IMR-90 (cell line): ENCODE results near the gene PLSCR2. TPM values are rescaled to one million over a fixed set of nuclear protein-coding genes. Genes with fewer than 3 reads are reported as not detected.

Source experiments
- ATAC-seq: fragments of 200-7000 bp; cut with Tn5 transposase; 2 replicates; pipeline ENCODE4 v1.9.1; 2020; ENCODE audit warnings: low read depth, mild to moderate bottlenecking, moderate library complexity
- BruUV-seq: library from RNA; stranded (reverse); fragments of 400-500 nt; replicated peaks from 2 replicates; lab custom pipeline; 2021; lab: Mats Ljungman, UMichigan
- CTCF ChIA-PET: fragments of 300-600 bp; formaldehyde crosslinking; extraction: SDS; loops from one replicate; lab custom pipeline; 2021; ENCODE audit warnings: antibody characterized with exemption; lab: Yijun Ruan, JAX
- POLR2A ChIA-PET: fragments of 300-600 bp; sonication (Branson Sonifier 250); formaldehyde crosslinking; loops from one replicate; lab custom pipeline; 2022; ENCODE audit warnings: antibody characterized with exemption; ENCODE audit not compliant: unreplicated experiment; lab: Charles Lee
- DNase-seq: peaks from one replicate; pipeline ENCODE4 v3.0.0; 2013
- H2AFZ ChIP-seq: replicated peaks from 2 replicates; pipeline ENCODE3; 2013; ENCODE audit warnings: low read length, mild to moderate bottlenecking; ENCODE audit not compliant: poor library complexity
- H2AK5ac ChIP-seq: 2 replicates; pipeline ENCODE4 v1.6.1; 2013; ENCODE audit warnings: low read depth, low read length, inconsistent platforms
- H2AK9ac ChIP-seq: replicated peaks from 2 replicates; pipeline ENCODE3; 2013; ENCODE audit warnings: mild to moderate bottlenecking, low read depth, low read length, moderate library complexity; ENCODE audit not compliant: poor library complexity
- H2BK120ac ChIP-seq: 2 replicates; pipeline ENCODE4 v1.6.1; 2013; ENCODE audit warnings: low read depth, low read length, inconsistent platforms
- H2BK15ac ChIP-seq: 3 replicates; pipeline ENCODE4 v1.6.1; 2013; ENCODE audit warnings: low read depth, low read length, inconsistent platforms
- H2BK20ac ChIP-seq: 2 replicates; pipeline ENCODE4 v1.6.1; 2013; ENCODE audit warnings: low read depth, mild to moderate bottlenecking, inconsistent platforms, low read length, moderate library complexity
- H2BK5ac ChIP-seq: 2 replicates; pipeline ENCODE4 v1.6.1; 2013; ENCODE audit warnings: mild to moderate bottlenecking, low read depth, low read length, inconsistent platforms; ENCODE audit not compliant: poor library complexity, severe bottlenecking
- H3K14ac ChIP-seq: replicated peaks from 2 replicates; pipeline ENCODE4 v1.6.1; 2013; ENCODE audit warnings: low read depth, low read length, inconsistent platforms
- H3K18ac ChIP-seq: 2 replicates; pipeline ENCODE4 v1.6.1; 2013; ENCODE audit warnings: low read depth, low read length, control low read depth
- H3K23ac ChIP-seq: 2 replicates; pipeline ENCODE4 v1.6.1; 2013; ENCODE audit warnings: low read depth, low read length, inconsistent platforms
- H3K27ac ChIP-seq: 2 replicates; pipeline ENCODE4 v1.5.1; 2013; ENCODE audit warnings: mild to moderate bottlenecking, control low read depth, low read length; ENCODE audit not compliant: insufficient read depth
- H3K27me3 ChIP-seq: 2 replicates; pipeline ENCODE4 v1.6.1; 2013; ENCODE audit warnings: low read length; ENCODE audit not compliant: control insufficient read depth, insufficient read depth
- H3K36me3 ChIP-seq: 2 replicates; pipeline ENCODE4 v1.6.1; 2013; ENCODE audit warnings: low read length, mixed read lengths; ENCODE audit not compliant: control insufficient read depth, insufficient read depth
- H3K4ac ChIP-seq: 2 replicates; pipeline ENCODE4 v1.6.1; 2013; ENCODE audit warnings: low read depth, low read length, inconsistent platforms
- H3K4me1 ChIP-seq: 2 replicates; pipeline ENCODE4 v1.6.1; 2013; ENCODE audit warnings: low read length, mixed read lengths; ENCODE audit not compliant: control insufficient read depth, insufficient read depth
- H3K4me2 ChIP-seq: 2 replicates; pipeline ENCODE4 v1.6.1; 2013; ENCODE audit warnings: low read depth, mild to moderate bottlenecking, control low read depth, low read length, moderate library complexity
- H3K4me3 ChIP-seq: 2 replicates; pipeline ENCODE4 v1.5.1; 2013; ENCODE audit warnings: low read depth, mild to moderate bottlenecking, control low read depth, low read length, moderate library complexity; ENCODE audit not compliant: insufficient read depth
- H3K56ac ChIP-seq: 2 replicates; pipeline ENCODE4 v1.6.1; 2013; ENCODE audit warnings: low read length, inconsistent platforms; ENCODE audit not compliant: insufficient read depth; ENCODE audit errors: extremely low read depth
- H3K79me1 ChIP-seq, 2 experiments: 2 replicates each; pipeline ENCODE4 v1.6.1; 2013; ENCODE audit warnings: low read length in 2 of 2, inconsistent platforms in 1 of 2, low read depth in 1 of 2
- H3K9ac ChIP-seq: 2 replicates; pipeline ENCODE4 v1.6.1; 2013; ENCODE audit warnings: low read depth, low read length, control low read depth
- H3K9me1 ChIP-seq: 2 replicates; pipeline ENCODE4 v1.6.1; 2013; ENCODE audit warnings: low read length, inconsistent platforms; ENCODE audit not compliant: insufficient read depth
- H3K9me3 ChIP-seq: 2 replicates; pipeline ENCODE4 v1.6.1; 2013; ENCODE audit warnings: low read length; ENCODE audit not compliant: control insufficient read depth, insufficient read depth
- H4K20me1 ChIP-seq: 2 replicates; pipeline ENCODE4 v1.6.1; 2013; ENCODE audit warnings: low read length, inconsistent platforms; ENCODE audit not compliant: insufficient read depth
- H4K5ac ChIP-seq: 2 replicates; pipeline ENCODE4 v1.6.1; 2013; ENCODE audit warnings: mild to moderate bottlenecking, low read depth, low read length, control low read depth
- H4K8ac ChIP-seq, 2 experiments: 2 replicates each; pipeline ENCODE4 v1.6.1; 2013; ENCODE audit warnings: low read depth in 2 of 2, low read length in 2 of 2, control low read depth in 1 of 2, inconsistent platforms in 1 of 2
- H4K91ac ChIP-seq: 2 replicates; pipeline ENCODE4 v1.6.1; 2013; ENCODE audit warnings: low read depth, low read length, inconsistent platforms; ENCODE audit not compliant: insufficient read depth
- BHLHE40 ChIP-seq: fragments of 150-350 bp; IDR thresholded peaks from 2 replicates; pipeline ENCODE4 v1.6.1; 2016; ENCODE audit warnings: mild to moderate bottlenecking, low read depth, low read length
- CEBPB ChIP-seq: IDR thresholded peaks from 2 replicates; pipeline ENCODE4 v1.6.1; 2012; ENCODE audit warnings: low read depth, low read length, improper control_type of control experiment
- CHD1 ChIP-seq: IDR thresholded peaks from 2 replicates; pipeline ENCODE4 v1.6.1; 2012; ENCODE audit warnings: low read depth, low read length, improper control_type of control experiment
- FOS ChIP-seq: fragments of 150-350 bp; IDR thresholded peaks from 2 replicates; pipeline ENCODE4 v1.6.1; 2016; ENCODE audit warnings: low read depth, low read length
- MAFK ChIP-seq: IDR thresholded peaks from 2 replicates; pipeline ENCODE4 v1.6.1; 2012; ENCODE audit warnings: low read depth, low read length, improper control_type of control experiment
- MAZ ChIP-seq: IDR thresholded peaks from 2 replicates; pipeline ENCODE4 v1.6.1; 2012; ENCODE audit warnings: low read depth, mild to moderate bottlenecking, low read length, improper control_type of control experiment, moderate library complexity, borderline replicate concordance
- MXI1 ChIP-seq: IDR thresholded peaks from 2 replicates; pipeline ENCODE4 v1.6.1; 2012; ENCODE audit warnings: low read depth, mild to moderate bottlenecking, low read length, moderate library complexity, borderline replicate concordance
- NFE2L2 ChIP-seq: fragments of 150-350 bp; IDR thresholded peaks from 2 replicates; pipeline ENCODE4 v1.6.1; 2016; ENCODE audit warnings: low read depth, mild to moderate bottlenecking, low read length
- POLR2A ChIP-seq: IDR thresholded peaks from 2 replicates; pipeline ENCODE4 v1.6.1; 2012; ENCODE audit warnings: mild to moderate bottlenecking, low read depth, low read length
- RAD21 ChIP-seq: IDR thresholded peaks from 2 replicates; pipeline ENCODE4 v1.6.1; 2012; ENCODE audit warnings: low read length, improper control_type of control experiment
- RCOR1 ChIP-seq: IDR thresholded peaks from 2 replicates; pipeline ENCODE4 v1.6.1; 2012; ENCODE audit warnings: mild to moderate bottlenecking, low read length, improper control_type of control experiment; ENCODE audit not compliant: insufficient replicate concordance
- RFX5 ChIP-seq: IDR thresholded peaks from 2 replicates; pipeline ENCODE4 v1.8.0; 2012; ENCODE audit warnings: low read depth, mild to moderate bottlenecking, low read length, moderate library complexity
- SMC3 ChIP-seq: fragments of 150-350 bp; IDR thresholded peaks from 2 replicates; pipeline ENCODE4 v1.6.1; 2016; ENCODE audit warnings: low read depth, mild to moderate bottlenecking, antibody characterized with exemption, low read length, moderate library complexity
- WGBS, 2 experiments: methylation state at CpG; one replicate each; pipeline versions ENCODE4 v1.1.5 to v1.1.7; 2013; ENCODE audit warnings: missing lambda C conversion rate in 2 of 2; ENCODE audit not compliant: insufficient read length in 1 of 2; ENCODE audit errors: extremely low coverage in 2 of 2; 5-methylcytosine and 5-hydroxymethylcytosine counted together
- dilution Hi-C: fragments of 300-500 bp; cut with HindIII; formaldehyde crosslinking; loops from one replicate; pipeline ENCODE4 v1.14.3; 2018; ENCODE audit warnings: low sequenced_read_pairs; ENCODE audit not compliant: unreplicated experiment
- in situ Hi-C: fragments of 300-500 bp; cut with MboI; formaldehyde crosslinking; loops from 3 replicates; pipeline ENCODE4 v1.14.3; 2019; ENCODE audit warnings: low sequenced_read_pairs, inconsistent platforms, mixed read lengths
- intact Hi-C: fragments of 100-400 bp; cut with micrococcal nuclease; formaldehyde crosslinking; loops from 2 replicates; pipeline ENCODE4 v1.10.0; 2022
- polyA plus RNA-seq, 3 experiments: library from polyadenylated mRNA; depleted of rRNA; stranded (reverse); fragments of >200 nt; gene quantifications; 2 replicates each; pipeline ENCODE4 v1.2.3, GENCODE V29; 2012; ENCODE audit warnings: low replicate concordance in 1 of 3
- total RNA-seq: library from RNA; depleted of rRNA; stranded (reverse); fragments of >200 nt; gene quantifications from 2 replicates; pipeline ENCODE4 v1.2.3, GENCODE V29; 2012
- TF ChIP-seq, protein P1 (sequence below): fragments of 150-350 bp; IDR thresholded peaks from 2 replicates; pipeline ENCODE4 v1.6.1; 2016; ENCODE audit warnings: low read depth, mild to moderate bottlenecking, low read length, moderate library complexity, borderline replicate concordance
- TF ChIP-seq, protein P2 (sequence below): conservative IDR thresholded peaks from 2 replicates; pipeline ENCODE4 v1.5.1; 2012; ENCODE audit warnings: mild to moderate bottlenecking, low read depth, low read length, improper control_type of control experiment
- TF ChIP-seq, protein P3 (sequence below): fragments of 150-350 bp; IDR thresholded peaks from 2 replicates; pipeline ENCODE4 v1.6.1; 2017; ENCODE audit warnings: mild to moderate bottlenecking, antibody characterized with exemption, low read length, low read depth

The PLSCR2 gene
- total and polyA plus RNA-seq, 2 of the 4 experiments (the other 2 are of a cell fraction) = not detected

DNA sequence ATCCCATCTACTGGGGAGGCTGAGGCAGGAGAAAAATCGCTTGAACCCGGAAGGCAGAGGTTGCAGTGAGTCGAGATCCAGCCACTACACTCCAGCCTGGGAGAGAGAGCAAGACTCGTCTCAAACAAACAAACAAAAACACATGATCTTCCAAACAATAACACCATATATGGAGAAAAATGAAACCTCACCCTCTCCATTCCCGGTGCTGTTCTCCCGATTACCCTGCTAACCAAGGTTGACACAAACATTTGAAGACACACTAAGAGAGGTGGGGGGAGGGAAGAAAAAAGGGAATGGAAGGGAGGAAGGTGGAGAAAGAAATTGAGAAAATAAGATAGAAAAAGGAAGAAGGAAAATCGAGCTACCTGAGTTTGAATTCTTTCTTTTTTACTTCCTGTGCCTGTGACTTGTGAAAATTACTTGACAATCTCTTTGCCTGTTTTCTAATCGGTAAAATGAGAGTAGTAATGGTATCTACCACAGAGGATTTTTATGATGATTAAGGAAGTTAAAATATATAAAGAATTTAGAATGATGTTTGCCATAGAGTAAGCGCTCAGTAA is 1.1 kb upstream of the PLSCR2 start:
- Histone ChIP-seq H3K18ac (no peak overlapping the region), H3K4me2 (no peak overlapping the region), H3K36me3 (no peaks in the 10 kb centered on the region), H3K27ac (no peak overlapping the region), H3K4me3 (no peak overlapping the region), H4K8ac (no peak overlapping the region), H3K9me3 (no peaks in the 10 kb centered on the region), H2BK120ac (no peak overlapping the region), H3K9me1 (no peaks in the 10 kb centered on the region), H3K14ac (no peak overlapping the region), H3K27me3 (no peaks in the 10 kb centered on the region; the same call in 1 of the 2 replicates), H2BK15ac (no peak overlapping the region), H3K4me1 (peaks cover 4% of the 10 kb centered on the region), H4K20me1 (no peaks in the 10 kb centered on the region), H3K56ac (no peak overlapping the region), H2AK9ac (no peak overlapping the region), H2AFZ (no peak overlapping the region), H3K79me1 (no peaks in the 10 kb centered on the region), H4K91ac (no peak overlapping the region), H3K4ac (no peak overlapping the region), H2BK20ac (no peak overlapping the region), H3K23ac (no peak overlapping the region), H2AK5ac (no peak overlapping the region), H2BK5ac (no peak overlapping the region), H4K5ac (no peak overlapping the region), H3K9ac (no peak overlapping the region)
- intact Hi-C loops = no loop called here
- in situ Hi-C loops = no loop called here
- DNase-seq (no peak), ATAC-seq (no peak)
- 100% methylated on average over 1 of the region's 9 CpGs; no CpG with 5 or more reads in 1 of the 2 experiments for WGBS, 2 experiments
- dilution Hi-C loops = no loop called here
- ChIA-PET CTCF (no interaction called here), POLR2A (no interaction called here)
- BruUV-seq = no TSS peak
- TF ChIP-seq, protein P1, sequence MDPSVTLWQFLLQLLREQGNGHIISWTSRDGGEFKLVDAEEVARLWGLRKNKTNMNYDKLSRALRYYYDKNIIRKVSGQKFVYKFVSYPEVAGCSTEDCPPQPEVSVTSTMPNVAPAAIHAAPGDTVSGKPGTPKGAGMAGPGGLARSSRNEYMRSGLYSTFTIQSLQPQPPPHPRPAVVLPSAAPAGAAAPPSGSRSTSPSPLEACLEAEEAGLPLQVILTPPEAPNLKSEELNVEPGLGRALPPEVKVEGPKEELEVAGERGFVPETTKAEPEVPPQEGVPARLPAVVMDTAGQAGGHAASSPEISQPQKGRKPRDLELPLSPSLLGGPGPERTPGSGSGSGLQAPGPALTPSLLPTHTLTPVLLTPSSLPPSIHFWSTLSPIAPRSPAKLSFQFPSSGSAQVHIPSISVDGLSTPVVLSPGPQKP = no peak
- TF ChIP-seq MAZ = no peak
- TF ChIP-seq CEBPB = no peak
- TF ChIP-seq, protein P2, sequence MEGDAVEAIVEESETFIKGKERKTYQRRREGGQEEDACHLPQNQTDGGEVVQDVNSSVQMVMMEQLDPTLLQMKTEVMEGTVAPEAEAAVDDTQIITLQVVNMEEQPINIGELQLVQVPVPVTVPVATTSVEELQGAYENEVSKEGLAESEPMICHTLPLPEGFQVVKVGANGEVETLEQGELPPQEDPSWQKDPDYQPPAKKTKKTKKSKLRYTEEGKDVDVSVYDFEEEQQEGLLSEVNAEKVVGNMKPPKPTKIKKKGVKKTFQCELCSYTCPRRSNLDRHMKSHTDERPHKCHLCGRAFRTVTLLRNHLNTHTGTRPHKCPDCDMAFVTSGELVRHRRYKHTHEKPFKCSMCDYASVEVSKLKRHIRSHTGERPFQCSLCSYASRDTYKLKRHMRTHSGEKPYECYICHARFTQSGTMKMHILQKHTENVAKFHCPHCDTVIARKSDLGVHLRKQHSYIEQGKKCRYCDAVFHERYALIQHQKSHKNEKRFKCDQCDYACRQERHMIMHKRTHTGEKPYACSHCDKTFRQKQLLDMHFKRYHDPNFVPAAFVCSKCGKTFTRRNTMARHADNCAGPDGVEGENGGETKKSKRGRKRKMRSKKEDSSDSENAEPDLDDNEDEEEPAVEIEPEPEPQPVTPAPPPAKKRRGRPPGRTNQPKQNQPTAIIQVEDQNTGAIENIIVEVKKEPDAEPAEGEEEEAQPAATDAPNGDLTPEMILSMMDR = no peak
- no peak for TF ChIP-seq RFX5
- TF ChIP-seq MAFK = no peak
- TF ChIP-seq RCOR1 = no peak
- no peak for TF ChIP-seq NFE2L2
- TF ChIP-seq MXI1 = no peak
- TF ChIP-seq POLR2A = no peak
- TF ChIP-seq, protein P3, sequence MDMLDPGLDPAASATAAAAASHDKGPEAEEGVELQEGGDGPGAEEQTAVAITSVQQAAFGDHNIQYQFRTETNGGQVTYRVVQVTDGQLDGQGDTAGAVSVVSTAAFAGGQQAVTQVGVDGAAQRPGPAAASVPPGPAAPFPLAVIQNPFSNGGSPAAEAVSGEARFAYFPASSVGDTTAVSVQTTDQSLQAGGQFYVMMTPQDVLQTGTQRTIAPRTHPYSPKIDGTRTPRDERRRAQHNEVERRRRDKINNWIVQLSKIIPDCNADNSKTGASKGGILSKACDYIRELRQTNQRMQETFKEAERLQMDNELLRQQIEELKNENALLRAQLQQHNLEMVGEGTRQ = no peak
- no peak for TF ChIP-seq BHLHE40
- no peak for TF ChIP-seq FOS
- TF ChIP-seq CHD1 = no peak
- no peak for TF ChIP-seq RAD21
- no peak for TF ChIP-seq SMC3
